HG03520 (cell line): ENCODE data around the gene NR2F2.

Experiments used
- ATAC-seq: cut with Tn5 transposase; IDR thresholded peaks from one replicate; pipeline ENCODE4 v1.9.1; 2021; ENCODE audit warnings: mild to moderate bottlenecking, moderate library complexity; ENCODE audit not compliant: unreplicated experiment

The NR2F2 gene

DNA sequence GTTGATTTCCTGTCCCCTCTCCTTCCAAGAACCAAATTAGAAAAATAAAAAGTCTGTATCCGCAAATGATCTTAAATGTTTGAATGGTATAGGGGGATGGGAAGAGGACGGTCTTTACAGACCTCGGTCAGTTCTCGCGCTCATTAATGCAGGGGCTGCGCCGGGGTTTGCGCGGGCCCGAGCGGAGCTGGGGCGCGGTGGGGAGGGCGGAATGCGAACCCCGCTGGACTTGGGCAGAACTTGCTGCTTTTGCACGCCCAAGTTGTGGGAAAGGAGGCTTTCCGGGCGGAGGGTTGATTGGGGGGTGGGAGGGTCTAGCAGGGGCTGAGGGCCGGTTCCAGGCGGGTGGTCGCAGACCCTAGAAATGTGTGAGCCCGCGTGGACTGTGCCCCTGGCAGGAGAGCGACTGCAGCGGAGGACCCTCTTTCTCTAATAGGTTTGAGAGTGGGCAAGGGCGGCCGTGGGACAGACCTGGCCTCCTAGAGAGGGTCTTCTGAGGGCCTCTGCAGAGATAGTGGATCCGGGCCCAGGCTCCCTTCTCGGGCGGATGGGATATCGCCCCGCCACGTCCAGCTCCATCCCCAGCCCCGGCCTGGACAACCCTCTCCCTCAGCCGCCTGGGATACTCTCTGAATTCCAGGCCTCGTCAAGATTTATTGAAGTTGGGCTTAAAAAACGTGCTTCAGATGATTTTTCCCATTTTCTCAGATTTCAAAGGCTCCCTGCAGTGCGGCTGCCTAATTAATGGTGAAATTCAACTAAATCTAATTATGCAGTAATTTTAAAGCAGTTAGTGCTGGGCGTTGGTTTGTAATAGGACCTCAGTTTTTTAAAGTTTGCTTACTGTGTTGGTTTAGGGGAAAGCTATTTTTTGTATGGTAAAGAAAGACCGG is 11.3 kb downstream of the NR2F2 start:
- no peak for ATAC-seq

DNA sequence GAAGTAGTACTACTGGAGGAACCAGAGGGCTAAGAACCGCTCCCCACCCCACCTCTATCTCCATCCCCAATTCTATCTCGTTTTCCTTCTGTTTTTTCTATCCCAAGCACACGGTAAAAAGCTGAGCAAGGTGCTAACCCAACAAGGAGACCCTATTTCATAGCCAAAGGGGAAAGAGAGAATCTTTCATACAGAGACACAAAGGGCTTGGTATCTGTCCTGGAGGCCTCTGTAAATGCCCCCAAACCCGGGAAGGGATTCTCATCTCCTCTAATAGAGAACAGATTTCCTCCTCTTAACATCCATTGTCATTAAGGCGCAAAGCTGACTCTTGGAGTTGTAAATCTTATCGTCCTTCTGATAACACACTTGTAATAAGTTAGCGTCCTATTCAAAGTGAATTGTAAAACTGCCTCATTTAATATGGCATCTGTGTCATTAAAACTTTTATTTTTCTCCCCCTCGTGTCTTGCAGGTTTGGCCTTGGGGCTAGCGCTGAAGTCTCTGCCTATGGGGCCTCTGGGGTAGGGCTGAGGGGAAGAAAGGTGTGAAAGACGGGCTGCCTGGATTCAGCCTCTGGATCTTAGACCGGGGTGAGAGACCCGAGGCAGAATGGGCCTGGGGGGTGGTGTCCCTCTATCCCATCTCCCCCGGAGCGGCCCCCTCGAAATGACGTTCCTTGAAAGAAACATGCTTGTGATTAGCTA is 12.1 kb downstream of the NR2F2 start:
- no peak for ATAC-seq

DNA sequence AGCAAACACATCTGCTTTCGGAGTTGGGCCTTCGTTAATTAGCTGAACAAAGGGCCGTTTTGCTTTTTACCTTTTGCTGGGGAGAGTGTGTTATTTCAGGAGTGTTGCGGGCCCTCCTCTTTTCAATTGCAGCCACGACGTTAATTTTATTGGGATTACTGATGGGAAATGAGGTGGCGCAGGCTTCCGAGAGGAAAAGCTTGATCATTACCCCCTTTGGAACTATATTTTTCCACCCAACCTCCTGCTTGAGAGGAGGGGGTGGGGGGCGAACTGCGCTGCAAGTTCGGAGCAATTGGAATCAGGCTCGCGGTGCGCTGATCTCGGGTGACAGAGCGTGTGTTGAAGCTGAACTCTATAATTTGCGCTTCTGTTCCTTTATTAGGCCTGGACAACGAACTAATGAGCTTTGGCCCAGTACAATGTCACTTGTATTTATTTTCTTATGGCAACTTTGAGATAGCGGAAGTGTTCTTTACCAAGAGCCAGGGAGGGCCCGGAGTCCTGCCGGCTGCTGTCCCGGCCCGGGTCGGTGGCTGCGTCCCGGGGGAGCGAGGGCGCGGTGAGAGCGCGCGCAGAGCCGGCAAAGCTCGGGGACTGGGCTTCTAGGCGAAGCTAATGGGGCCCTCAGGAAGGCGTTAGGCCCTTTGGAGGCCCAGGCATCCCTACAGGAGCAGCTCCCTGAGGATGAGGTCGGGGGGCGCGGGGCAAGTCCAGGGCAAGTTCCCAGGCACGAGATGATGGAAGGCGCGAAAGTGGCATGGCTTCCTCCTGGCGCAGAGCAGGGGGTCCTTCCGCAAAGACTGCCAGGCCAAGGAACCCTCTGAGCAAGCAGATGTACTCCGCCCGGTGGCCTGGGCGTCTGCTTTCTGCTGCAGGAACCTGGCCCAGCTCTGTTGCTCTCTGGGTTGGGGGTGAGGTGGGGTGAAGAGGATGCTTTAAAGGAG is 12.9 kb downstream of the NR2F2 start:
- ATAC-seq = no peak

DNA sequence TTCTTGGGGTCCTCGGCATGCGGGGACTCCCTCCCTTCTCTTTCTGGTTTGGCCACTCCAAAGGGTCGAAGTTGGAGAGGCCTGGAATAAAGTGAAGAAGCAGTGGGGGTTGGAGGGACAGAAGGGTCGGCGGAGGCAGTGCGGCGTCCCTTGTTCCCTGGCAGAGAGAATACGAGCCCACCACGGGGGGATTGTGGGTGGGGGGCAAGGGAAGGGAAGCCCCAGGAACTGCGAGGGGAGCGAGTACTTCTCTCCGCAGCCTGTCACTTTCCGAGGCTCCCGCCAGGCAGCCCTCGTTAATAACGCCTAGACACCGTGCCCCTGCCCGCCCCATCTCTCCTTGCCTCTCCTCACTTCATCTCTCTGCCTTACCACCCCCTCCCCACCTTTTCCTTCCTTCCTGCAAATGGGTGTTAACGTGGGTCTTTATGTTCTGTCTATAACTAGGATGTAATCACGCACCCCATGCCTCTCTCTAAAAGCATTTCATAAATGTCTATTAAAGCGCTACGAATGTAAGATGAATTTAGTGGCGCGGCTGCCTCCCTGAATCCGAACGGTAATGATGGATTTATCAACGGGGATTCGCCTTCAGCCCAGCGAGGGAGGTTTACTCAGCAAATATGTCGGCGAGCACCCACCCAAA is 13.7 kb downstream of the NR2F2 start:
- ATAC-seq = no peak

- ATAC-seq = no peak
These were observed 14.4 kb downstream of the NR2F2 start for GRCh38 chr15:96344706-96345559.

DNA sequence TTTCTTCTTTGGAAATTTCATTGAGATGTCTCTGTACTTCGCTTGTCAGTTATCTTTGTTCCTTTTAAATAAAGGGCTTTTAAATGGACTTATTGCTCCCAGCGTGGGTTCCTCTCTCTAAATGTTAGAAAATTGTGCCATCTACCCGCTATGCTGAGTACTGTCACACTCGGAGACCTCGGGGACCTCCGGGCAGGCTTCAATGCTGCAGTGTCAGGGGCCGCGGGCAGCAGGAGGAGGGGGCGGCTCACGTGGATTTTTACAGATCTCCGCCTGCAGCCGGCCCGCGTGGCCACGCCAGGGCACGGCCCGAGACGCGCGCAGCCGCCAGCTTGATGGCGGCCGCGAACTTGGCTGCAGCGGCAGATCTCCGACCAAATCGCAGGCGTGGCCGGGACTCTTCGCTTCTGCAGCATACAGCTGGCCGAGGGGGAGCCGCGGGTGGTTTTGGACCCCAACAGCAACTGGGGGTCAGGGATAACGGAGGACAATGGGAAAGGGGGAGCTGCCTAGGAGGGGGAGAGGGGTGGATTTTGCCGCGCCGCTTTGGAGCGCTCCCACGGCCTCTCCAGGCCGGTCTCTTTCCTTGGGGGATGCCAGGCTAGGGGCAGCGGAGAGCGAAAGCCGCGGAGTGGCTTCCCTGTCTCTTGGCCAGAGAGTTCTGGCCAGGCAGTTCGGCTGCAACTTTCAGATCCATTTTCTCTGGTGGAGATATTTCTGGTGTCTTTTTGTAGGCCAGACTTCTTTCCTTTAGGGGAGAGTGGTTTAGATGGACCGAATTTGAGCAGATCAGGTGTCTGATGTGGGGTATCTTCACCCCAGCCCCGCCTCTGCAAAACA is 15.3 kb downstream of the NR2F2 start:
- ATAC-seq = no peak

DNA sequence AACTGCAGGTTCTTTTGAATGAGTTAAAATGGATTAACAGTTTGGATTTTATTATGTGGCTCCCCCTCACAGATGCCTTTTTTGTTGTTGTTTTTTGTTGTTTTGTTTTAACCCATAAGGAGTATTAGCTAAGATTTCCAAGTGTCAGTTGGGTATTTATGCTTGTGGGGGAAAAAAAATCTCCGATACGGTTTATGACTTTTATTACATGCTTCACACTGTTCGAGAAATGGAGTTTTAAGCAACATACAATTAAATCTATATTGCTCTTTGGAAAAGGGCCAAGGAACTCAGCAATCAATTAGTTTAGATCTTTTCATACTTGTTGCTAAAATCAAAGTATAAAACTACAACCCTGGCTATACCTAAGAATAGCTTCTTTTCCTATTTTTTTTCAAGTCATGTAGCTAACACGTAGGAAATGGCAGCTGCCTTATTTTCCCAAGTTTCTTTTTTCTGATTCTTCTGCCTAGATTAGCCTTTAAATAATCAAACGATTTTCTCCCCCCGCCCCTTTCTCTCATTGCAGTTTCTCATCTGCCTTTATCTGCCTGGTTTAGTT is 16.0 kb downstream of the NR2F2 start:
- no peak for ATAC-seq

DNA sequence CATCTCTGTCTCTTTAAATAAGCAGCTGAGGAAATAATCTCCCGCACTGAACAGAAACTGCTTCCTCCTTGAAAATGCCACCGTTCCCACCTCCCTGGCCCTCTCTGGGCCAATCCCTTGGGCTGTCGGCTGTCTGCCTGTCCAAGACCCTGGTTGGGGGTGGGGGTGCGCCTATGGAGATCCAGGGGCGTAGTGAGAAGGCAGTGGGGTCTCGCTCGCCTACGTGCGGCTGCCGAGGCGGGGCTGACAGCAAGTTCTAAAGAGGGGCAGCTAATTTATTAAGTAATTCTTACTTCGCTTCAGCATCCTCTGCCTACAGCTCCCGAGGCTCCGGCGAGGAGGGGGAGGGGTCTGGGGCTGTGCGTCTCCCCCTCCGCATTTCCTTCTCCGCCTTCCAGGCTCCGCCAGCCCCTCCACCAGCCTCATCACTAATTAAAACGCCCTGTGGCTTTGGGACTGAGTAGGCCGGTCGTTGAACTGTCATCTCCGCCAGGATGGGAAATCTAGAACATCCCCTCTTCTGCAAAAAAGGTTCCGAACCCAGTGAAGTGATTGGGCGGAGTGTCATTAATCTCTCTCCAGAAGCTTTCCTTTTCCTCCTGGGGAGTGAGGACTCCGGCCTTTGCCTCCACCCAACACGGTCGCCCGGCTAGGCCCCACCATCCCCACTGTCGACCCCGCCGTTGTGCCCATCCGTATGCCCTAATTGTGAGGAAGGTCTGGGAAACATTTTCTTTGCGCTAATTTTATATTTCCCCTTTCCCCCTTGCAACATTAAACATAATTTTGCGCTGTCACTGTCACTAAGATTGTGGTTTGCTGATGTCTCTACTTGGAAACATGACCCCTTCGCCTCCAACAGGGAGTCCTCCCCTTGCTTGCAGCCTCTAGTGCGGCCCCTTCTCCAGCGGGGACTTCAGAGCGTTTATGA is 16.9 kb downstream of the NR2F2 start:
- ATAC-seq = no peak

DNA sequence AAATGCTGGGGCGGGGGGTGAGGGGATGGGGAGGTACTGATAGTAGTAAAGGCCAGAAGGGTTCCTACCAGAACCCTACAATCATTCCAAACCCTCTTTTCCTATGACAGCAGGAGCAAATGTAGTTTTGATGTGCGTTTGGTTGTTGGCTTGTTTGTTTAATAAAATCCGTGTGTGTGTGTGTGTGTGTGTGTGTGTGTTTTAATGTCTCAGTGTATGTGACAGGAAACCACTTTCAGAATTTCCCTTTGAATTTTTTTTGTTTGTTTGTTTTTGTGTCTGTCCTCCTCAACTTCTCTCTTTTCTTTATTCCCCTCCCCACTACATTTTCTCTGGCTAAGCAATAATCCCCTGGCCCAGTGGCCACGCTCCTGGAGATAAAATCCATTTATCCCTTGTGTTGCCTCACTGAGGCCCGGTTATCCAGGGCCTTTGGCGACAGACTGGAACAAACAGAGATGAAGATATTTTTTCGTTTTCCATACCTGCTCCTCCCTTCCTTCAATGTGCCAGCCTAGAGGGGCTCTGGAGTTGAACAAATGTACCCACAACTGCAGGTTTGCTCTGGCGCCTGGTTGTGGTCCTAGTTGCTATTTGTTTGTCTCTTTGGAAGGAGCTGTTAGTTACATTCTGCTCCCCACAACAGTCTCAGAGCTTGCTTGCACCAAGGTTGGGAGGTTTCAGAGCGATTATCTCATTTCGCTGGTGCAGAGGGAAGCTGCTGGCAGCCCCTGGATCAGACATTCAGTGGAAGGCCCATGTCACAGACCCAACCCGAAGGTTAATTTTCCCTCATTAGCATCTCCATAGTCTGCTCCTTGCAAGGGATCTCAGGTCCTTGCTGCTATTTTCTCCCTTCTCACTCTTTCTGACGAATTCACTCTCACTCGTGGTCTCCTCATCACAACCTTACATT is 17.9 kb downstream of the NR2F2 start:
- ATAC-seq = no peak

GRCh38 chr15:96349034-96349856 is 18.7 kb downstream of the NR2F2 start:
- no peak for ATAC-seq

- no peak for ATAC-seq
These were observed 19.6 kb downstream of the NR2F2 start for GRCh38 chr15:96349857-96350720.

GRCh38 chr15:96350934-96351724 is 20.6 kb downstream of the NR2F2 start:
- ATAC-seq = no peak

DNA sequence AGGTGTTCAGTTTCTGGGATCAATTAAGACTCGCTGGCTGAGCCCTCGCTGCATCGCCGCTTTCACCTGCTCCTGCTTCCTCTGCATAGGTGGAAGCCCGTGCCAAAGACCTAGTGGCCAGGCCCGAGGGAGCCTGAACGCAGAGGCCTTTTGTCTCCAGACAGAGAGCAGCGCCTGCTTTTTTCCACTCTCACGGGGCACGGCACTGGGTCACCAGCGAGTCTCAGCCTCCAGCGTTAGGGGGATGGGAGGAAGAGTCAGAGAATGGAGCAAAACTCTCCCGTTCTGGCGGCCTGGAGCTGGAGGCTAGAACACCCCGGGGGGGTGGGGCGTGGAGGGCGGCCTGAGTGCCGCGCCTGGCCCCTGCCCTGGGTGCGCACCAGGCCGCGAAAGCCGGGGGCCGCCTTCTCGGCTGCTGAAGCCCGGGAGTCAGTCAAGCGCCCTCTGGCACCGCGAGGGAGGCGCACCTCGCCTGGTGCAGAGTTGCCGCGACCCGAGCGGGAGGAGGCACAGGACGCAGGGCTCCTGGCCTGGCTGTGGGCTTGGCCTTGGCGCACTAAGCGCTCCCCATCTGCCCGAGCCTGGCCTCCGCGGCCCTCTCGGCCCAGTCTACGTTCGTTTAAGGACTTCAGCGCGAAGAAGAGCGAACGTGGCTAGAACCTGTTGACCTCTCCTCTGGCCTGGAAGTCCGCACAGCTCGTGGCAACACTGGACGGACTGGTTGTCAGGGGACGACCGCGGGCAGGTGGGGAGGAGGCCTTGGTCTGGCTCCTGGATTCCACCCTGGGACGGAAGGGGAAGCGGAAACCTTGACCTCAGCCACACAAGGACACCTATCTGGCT is 21.5 kb downstream of the NR2F2 start:
- no peak for ATAC-seq
